ENCODE data around the gene COBLL1. TPM values are rescaled to one million over a fixed set of nuclear protein-coding genes. Genes with fewer than 3 reads are reported as not detected.

COBLL1 gene
- total RNA-seq, 1 donor from 2014 or later = 4.4 TPM

DNA sequence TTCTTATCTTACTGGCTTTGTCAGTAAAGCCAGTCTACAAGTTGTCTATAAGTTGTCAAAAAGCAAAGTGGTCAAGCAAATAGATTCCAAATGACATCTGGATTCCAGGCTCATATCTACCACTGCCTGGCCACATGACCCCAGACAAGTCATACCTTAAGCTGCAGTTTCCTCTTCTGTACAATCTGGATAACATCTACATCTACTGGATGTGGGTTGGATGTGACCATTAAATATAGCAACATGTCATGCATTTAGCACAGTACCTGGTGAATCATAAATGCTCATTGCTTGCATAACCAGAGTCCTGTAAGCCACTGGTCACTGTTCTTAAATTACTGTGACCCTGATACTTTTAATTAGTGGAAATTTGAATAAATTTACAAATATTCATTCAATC is 16.8 kb downstream of the COBLL1 start:
- no peaks in the 10 kb centered on the region for H3K27me3 Mint-ChIP-seq (ENCODE audit: low read depth)

DNA sequence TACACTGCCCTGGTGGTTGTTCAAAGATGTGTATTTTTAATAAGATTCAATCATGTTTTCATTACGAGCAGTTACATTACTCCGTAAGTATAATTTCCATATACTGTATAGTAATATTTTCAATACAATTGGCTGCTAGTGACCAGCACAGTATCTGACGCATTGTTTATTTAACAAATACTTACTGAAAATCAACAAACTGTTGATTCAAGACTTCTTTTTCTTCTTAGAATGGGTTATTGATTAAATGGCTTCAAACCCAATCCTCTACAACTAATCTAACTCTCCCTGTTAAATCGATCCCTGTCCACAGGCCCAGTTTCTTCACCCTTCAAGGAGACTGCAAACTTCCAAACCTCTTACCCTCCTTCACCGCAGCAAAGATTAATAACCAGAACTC is 18.5 kb downstream of the COBLL1 start:
- DNase-seq (ENCODE audit: low read depth, low spot score) = no peak
- H3K27ac Mint-ChIP-seq (ENCODE audit: unreplicated experiment) = no peak overlapping the region
- no peaks in the 10 kb centered on the region for H3K36me3 Mint-ChIP-seq (ENCODE audit: low read depth)
- TF ChIP-seq, protein P1, sequence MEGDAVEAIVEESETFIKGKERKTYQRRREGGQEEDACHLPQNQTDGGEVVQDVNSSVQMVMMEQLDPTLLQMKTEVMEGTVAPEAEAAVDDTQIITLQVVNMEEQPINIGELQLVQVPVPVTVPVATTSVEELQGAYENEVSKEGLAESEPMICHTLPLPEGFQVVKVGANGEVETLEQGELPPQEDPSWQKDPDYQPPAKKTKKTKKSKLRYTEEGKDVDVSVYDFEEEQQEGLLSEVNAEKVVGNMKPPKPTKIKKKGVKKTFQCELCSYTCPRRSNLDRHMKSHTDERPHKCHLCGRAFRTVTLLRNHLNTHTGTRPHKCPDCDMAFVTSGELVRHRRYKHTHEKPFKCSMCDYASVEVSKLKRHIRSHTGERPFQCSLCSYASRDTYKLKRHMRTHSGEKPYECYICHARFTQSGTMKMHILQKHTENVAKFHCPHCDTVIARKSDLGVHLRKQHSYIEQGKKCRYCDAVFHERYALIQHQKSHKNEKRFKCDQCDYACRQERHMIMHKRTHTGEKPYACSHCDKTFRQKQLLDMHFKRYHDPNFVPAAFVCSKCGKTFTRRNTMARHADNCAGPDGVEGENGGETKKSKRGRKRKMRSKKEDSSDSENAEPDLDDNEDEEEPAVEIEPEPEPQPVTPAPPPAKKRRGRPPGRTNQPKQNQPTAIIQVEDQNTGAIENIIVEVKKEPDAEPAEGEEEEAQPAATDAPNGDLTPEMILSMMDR (conservative IDR thresholded peaks at IDR 0.05) = no peak
- H3K27me3 Mint-ChIP-seq (ENCODE audit: low read depth) = no peaks in the 10 kb centered on the region
- no peak overlapping the region for H3K4me3 Mint-ChIP-seq
- H3K9me3 Mint-ChIP-seq = no peaks in the 10 kb centered on the region
- H3K4me1 Mint-ChIP-seq = no peaks in the 10 kb centered on the region

More for the DNA sequence above, 16.8 kb downstream of the COBLL1 start:
- TF ChIP-seq, protein P1 (conservative IDR thresholded peaks at IDR 0.05) = no peak
- DNase-seq (ENCODE audit: low read depth, low spot score) = no peak
- Mint-ChIP-seq H3K27ac (ENCODE audit: unreplicated experiment) (no peak overlapping the region), H3K36me3 (ENCODE audit: low read depth) (no peaks in the 10 kb centered on the region), H3K9me3 (no peaks in the 10 kb centered on the region), H3K4me1 (no peaks in the 10 kb centered on the region), H3K4me3 (no peak overlapping the region)

DNA sequence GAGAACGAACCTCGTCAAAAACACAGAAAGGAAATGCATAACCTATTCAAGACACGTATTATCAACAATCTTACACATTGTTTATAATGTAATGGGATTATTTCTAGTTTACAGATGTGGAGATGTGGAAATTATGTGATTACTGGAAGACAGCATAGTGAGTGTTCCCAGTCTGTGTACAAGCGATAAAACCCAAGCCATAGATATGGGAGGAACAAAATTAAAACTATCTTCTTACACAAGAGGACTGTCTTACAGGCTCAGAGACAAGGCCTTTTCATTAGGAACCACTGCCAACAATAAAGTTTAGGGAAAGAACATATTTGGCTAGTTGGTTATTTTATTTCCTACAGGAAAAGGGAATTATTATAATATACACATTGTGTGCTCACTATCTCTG is 20.3 kb downstream of the COBLL1 start:
- no peaks in the 10 kb centered on the region for H3K9me3 Mint-ChIP-seq
- no peak overlapping the region for H3K4me3 Mint-ChIP-seq
- TF ChIP-seq, protein P1 (conservative IDR thresholded peaks at IDR 0.05) = no peak
- no peak overlapping the region for H3K27ac Mint-ChIP-seq (ENCODE audit: unreplicated experiment)
- no peaks in the 10 kb centered on the region for H3K36me3 Mint-ChIP-seq (ENCODE audit: low read depth)
- no peak for DNase-seq (ENCODE audit: low read depth, low spot score)
- H3K27me3 Mint-ChIP-seq (ENCODE audit: low read depth) = no peaks in the 10 kb centered on the region
- no peaks in the 10 kb centered on the region for H3K4me1 Mint-ChIP-seq

DNA sequence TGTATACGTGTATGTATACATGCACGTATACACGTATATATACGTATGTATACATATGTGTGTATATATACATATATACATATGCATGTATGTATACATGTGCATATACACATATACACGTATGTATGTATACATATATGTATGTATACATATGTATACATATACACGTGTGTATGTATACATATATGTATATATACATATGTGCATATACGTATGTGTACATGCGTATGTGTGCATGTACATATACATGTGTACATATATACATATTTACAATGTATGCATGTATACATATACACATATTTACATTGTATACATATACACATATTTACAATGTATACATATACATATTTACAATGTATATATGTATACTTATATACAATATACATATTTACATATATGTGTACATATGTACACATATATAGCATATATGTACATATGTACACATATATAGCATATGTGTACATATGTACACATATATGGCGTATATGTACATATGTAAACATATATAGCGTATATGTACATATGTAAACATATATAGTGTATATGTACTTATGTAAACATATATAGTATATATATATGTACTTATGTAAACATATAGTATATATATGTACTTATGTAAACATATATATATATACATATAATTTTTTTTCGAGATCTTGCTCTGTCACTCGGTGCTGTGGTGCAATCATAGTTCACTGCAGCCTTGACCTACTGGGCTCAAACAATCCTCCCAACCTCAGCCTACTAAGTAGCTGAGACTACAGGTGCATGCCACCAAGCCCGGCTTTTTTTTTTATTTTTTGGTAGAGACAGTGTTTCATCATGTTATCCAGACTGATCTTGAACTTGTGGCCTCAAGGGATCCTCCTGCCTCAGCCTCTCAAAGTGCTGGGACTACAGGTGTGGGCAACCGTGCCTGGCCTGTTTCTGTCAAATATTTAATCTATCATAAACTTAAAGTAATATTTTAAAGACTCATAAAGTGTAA is 23.2 kb downstream of the COBLL1 start:
- H3K36me3 Mint-ChIP-seq (ENCODE audit: low read depth) = no peaks in the 10 kb centered on the region
- no peaks in the 10 kb centered on the region for H3K27me3 Mint-ChIP-seq (ENCODE audit: low read depth)
- TF ChIP-seq, protein P1 (conservative IDR thresholded peaks at IDR 0.05) = no peak
- no peaks in the 10 kb centered on the region for H3K4me1 Mint-ChIP-seq
- H3K27ac Mint-ChIP-seq (ENCODE audit: unreplicated experiment) = no peak overlapping the region
- no peak overlapping the region for H3K4me3 Mint-ChIP-seq
- no peak for DNase-seq (ENCODE audit: low read depth, low spot score)
- no peaks in the 10 kb centered on the region for H3K9me3 Mint-ChIP-seq

DNA sequence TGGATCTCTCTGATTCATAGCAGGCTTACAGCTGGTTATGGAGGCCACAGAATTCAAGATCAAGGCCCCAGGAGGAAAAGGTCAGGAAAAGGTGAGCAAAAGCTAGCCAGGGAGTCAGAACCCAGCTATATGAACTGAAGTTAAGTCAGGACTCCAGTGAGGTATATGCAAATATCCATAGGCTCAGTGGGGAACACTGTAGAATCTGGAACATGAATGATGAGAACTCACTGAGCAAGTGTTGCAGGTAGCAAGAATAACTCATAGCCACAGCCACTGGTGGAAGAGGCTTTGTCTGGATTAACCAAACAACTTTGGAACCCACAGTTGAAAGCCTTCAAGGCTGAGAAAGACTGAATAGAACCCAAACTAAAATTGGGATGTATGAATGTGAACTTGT is 24.7 kb downstream of the COBLL1 start:
- no peak overlapping the region for H3K27ac Mint-ChIP-seq (ENCODE audit: unreplicated experiment)

More for the DNA sequence above, 24.7 kb downstream of the COBLL1 start:
- Mint-ChIP-seq H3K9me3 (no peaks in the 10 kb centered on the region), H3K4me1 (no peaks in the 10 kb centered on the region), H3K4me3 (no peak overlapping the region), H3K27me3 (ENCODE audit: low read depth) (no peaks in the 10 kb centered on the region), H3K36me3 (ENCODE audit: low read depth) (no peaks in the 10 kb centered on the region)
- DNase-seq (ENCODE audit: low read depth, low spot score) = no peak
- TF ChIP-seq, protein P1 (conservative IDR thresholded peaks at IDR 0.05) = no peak
